GM21390 (cell line): ENCODE results near the gene GOLGA6L1.
"Not testable (repeated sequence)": the region's sequence is repeated elsewhere in the genome, so short reads cannot be mapped to it uniquely, and the experiment has no call there.

Experiments used
- ATAC-seq: cut with Tn5 transposase; IDR thresholded peaks from one replicate; pipeline ENCODE4 v1.9.1; 2021; ENCODE audit not compliant: unreplicated experiment

GOLGA6L1 gene, protein sequence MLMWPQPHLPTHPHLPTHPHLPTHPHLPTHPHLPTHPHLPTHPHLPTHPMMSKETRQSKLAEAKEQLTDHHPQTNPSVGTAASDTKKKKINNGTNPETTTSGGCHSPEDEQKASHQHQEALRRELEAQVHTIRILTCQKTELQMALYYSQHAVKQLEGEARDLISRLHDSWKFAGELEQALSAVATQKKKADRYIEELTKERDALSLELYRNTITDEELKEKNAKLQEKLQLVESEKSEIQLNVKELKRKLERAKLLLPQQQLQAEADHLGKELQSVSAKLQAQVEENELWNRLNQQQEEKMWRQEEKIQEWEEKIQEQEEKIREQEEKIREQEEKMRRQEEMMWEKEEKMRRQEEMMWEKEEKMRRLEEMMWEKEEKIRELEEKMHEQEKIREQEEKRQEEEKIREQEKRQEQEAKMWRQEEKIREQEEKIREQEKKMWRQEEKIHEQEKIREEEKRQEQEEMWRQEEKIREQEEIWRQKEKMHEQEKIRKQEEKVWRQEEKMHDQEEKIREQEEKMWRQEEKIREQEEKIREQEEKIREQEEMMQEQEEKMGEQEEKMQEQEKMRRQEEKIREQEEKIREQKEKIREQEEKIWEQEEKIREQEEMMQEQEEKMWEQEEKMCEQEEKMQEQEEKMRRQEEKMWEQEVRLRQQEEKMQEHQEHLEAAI

DNA sequence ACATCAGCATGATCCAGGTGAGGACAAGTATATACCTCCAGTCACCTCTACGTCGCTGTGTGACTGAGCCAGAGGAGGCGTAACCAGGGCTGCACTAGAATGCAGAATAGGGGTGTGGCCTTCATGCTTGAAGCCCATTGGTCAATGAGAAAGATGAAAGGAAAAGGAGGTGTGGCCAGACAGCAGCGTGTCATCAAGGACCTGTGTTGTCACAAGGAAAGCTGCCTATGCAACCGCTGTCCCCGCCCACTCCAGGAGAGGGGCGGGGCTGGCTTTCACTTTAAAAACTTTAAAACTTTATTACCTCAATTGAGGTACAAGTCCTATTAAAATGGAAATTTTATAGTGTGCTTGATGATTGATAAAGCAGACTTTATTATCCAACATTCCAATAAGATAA lies at the start of gene GOLGA6L1:
Gene GOLGA6L1 (minus strand): TSS at position 101 of the 400 bp plus-strand sequence. CDS start 91 bp downstream, at position 10.
- ATAC-seq: not testable (repeated sequence)

DNA sequence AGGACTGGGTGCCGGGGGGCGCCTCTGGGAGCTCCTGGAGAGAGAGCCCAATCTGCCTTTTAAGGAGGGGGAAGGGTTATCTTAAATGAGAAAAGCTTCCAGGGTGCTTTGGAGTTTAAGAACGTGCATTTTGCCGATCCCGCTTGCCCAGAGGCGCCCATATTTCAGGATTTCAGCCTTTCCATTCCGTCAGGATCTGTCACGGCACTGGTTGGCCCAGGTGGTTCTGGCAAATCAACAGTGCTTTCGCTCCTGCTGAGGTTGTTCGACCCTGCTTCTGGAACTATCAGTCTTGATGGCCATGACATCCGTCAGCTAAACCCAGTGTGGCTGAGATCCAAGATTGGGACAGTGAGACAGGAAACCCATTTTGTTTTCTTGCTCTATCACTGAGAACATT lies 44.6 kb upstream of the GOLGA6L1 start:
- ATAC-seq: not testable (repeated sequence)

DNA sequence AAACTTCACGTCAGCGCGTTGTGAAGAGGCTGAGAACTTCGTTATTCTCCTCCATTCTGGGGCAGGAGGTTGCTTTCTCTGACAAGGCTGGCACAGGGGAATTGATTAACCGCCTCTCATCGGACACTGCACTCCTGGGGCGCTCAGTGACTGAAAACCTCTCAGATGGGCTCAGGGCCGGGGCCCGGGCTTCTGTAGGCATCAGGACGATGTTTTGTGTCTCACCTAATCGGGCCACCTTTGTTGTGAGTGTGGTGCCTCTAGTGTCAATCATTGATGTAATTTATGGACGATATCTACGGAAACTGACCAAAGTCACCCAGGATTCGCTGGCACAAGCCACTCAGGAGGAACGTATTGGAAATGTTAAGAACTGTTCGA lies 43.9 kb upstream of the GOLGA6L1 start:
- not testable (repeated sequence) for ATAC-seq

DNA sequence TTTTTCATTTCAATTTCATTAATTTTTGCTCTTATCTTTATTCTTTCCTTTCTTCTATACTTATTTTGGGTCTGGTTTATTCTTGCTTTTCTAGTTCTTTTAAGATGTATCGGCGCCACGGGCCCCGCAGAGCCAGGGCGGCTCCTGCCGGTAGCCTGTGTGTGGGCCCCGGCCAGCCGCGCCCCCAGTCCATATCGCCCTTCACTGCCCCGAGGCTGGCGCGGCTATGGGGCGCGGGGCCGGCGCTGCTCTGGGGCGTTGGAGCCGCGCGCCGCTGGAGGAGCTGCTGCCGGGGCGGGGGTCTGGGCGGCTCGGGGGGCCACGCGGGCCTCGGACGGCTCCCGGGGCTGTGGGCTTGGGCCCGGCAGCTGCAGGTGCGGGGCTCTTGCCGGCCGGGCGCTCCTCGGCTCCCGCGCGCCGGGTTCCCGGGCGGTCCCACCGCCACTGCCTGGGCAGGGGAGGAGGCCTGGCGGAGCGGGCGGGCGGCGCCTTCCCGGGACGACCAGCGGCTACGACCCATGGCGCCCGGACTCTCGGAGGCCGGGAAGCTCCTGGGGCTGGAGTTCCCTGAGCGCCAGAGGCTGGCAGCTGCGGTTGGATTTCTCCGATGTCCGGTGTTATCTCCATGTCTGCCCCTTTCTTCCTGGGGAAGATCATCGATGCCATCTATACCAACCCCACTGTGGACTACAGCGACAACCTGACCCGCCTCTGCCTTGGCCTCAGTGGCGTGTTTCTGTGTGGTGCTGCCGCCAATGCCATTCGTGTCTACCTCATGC lies 43.3 kb upstream of the GOLGA6L1 start:
- ATAC-seq: not testable (repeated sequence)

DNA sequence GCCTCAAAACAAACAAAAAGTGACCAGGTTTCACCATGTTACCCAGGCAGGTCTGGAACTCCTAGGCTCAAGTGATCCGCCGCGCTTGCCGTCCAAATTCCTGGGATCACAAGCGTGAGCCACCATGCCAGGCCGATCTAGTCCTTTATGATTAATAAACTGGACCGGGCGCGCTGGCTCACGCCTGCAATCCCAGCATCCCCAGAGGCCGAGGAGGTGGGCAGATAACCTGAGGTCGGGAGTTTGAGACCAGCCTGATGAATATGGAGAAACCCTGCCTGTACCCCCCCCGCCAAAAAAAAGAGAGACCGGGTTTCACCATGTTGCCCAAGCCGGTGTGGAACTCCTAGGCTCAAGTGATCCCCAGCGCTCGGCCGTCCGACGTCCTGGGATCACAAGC lies 40.1 kb upstream of the GOLGA6L1 start:
- not testable (repeated sequence) for ATAC-seq

DNA sequence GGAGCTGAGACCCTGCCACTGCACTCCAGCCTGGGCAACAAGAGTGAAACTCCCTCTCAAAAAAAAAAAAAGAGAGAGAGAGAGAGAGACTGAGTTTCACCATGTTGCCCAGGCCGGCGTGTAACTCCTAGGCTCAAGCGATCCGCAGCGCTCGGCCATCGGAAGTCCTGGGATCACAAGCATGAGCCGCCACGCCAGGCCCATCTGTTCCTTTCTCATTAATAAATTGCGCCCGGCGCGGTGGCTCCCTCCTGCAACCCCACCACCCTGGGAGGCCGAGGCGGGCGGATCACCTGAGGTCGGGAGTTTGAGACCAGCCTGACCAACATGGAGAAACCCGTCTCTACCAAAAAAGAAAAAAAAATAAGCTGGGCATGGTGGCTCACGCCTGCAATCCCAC lies 39.0 kb upstream of the GOLGA6L1 start:
- not testable (repeated sequence) for ATAC-seq

DNA sequence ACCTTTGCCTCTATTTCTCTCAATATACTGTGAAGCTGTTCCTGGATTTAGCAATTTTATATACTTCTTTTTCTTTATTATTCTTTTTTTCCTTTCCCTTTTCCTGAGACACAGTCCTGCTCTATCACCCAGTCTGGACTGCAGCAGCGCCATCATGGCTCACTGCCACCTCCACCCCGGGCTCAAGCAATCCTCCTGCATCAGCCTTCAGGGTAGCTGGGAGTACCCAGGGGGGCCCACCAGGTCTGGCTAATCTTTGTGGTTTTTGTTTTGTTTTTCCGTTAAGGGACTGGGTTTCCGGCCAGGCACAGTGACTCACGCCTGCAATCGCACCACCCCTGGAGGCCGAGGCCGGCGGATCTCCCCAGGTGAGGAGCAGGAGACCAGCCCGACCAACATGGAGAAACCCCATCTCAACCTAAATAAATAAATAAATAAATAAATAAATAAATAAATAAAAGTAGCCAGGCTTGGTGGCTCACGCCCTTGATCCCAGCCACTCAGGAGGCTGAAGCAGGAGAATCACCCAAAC lies 38.1 kb upstream of the GOLGA6L1 start:
- ATAC-seq: not testable (repeated sequence)

DNA sequence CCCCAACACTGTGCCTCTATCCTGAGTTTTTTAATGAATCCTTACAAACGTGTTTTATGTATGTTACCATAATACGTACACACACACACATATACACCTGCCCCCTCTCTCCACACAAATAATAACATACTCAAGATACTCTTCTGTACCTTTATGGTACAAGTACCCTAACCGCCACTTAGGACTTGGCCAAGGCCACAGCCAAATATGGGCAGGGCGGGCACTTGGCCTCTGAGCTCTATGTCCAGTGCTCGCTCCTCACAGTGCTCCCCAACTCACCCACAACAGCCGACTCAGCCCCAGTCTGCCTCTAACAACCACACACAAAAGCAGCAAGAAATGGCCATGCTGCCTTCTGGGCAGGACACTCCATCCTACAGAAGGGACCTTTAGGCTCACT lies 3.8 kb downstream of the GOLGA6L1 start:
- ATAC-seq: not testable (repeated sequence)

DNA sequence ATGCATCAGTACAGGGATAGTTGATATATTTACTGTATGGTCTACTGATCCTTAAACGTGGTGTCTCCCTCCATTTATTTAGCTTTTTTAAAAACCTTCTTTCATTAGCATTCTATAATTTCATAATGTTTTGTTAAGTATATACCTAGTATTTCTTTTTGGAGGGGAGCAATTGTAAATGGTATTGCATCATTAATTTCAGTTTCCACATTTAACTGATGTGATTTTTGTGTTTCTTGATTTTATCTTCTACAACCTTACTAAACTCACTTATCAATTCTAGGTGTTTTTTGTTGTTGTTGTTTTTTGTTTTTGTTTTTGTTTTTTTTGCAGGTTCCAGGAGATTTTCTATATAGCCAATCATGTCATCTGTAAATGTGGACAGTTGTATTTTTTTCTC lies 18.4 kb downstream of the GOLGA6L1 start:
- no peak for ATAC-seq

DNA sequence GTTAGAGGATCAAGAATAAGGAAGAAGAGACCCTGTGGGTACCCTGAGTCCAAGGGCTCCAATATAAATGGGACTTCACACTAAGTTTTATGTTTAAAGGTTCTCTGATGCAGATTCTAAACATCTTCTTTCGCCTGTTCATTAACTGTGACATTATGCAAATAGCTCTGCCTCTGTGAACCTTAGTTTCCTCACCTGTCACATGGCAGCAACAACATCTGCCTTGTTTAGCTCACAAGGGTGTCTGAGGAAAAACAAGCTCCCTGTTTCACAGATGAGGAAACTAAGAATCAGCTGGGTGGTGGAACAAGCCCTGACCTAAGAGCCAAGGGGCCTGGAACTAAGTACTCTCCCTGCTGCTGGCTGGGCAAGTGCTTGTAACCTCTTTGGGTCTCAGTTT lies 40.8 kb downstream of the GOLGA6L1 start:
- no peak for ATAC-seq

DNA sequence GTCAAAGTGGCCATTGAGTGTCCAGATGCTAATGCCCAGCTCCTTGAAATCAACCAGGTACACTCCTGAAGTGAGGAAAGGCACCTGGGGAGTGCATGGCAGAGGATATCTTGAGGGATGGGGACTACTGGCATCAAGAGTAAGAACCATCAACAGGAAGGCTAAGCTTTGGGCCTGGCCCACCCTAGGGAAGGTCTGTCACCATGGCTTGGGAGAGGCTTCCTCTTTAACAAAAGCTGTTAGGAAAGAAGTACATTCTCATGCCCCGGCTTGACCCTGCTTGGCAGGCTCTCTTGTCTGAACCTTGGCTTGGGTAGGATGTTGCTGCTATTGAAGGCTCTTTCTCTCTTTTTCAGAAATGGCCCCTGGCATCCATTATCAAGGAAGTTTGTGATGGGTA lies 53.5 kb downstream of the GOLGA6L1 start:
- no peak for ATAC-seq

DNA sequence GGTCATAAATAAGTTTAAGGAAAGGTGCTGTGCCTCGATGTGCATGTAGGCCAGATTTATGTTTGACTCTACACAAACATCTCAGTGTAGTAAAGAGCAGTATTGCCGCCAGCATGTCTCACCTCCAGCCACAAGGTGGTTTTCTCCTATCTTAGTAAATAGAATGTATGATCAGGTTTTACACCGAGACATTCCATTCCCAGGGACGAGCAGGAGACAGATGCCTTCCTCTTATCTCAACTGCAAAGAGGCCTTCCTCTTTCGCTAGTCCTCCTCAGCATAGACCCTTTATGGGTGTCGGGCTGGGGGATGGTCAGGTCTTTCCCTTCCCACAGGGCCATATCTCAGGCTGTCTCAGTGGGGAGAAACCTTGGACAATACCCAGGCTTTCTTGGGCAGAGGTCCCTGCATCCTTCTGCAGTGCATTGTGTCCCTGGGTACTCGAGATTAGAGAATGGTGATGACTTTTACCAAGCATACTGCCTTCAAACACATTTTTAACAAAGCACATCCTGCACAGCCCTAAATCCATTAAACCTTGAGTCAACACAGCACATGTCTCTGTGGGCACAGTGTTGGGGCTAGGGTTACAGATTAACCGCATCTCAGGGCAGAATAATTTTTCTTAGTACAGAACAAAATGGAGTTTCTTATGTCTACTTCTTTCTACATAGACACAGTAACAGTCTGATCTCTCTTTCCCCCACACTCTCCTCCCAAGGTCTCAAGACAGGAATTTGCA lies 54.5 kb downstream of the GOLGA6L1 start:
- ATAC-seq: not testable (repeated sequence)

DNA sequence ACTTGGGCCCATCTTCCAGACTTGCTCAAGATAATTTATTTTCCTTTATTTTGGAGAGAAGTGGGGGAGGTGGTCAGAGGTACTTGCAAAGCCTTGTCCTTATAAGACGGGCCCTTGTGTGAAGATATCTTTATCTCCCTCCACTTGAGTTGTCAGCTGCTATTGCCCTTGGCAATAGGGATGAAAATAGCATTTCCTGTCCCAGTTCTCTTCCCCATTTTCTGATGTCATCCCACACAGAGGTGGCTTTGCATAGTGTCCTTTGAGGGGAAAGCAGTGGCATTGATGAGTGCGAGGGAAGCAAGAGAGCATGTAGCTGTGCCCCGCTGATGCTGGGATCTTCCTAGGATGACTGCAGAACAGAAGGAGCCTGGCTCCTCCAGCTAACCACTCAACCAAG lies 55.4 kb downstream of the GOLGA6L1 start:
- no peak for ATAC-seq

DNA sequence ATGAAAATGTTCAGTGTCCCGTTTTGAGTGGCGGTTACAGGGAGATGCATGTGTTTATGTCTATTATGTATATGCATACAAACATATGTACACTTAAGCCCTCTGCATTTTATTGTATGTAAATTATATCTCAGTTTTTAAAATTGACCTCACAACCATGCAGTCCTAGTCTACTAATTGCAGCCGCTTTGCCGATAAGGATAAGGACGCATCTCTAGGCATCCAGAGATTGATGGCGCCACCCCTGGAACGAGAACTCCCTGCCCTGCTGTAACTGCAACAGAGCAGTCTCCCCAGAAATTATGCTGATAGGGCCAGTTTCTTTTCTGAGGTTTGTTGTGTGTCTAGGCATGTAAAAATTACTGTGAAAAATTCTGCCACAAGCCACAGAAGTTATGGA lies 56.9 kb downstream of the GOLGA6L1 start:
- ATAC-seq: no peak
